D721Med (cell line): ENCODE data around the gene KRTAP12-4.

Source experiments
- DNase-seq: peaks from one replicate; pipeline ENCODE4 v3.0.0; 2011; ENCODE audit warnings: low spot score; ENCODE audit not compliant: insufficient read length
- FAIRE-seq: peaks from 2 replicates; lab custom pipeline; 2011; peaks lifted over from hg19 to GRCh38; lab: Jason Lieb, UNC
- TF ChIP-seq, protein P1 (sequence below): IDR thresholded peaks from 2 replicates; pipeline ENCODE4 v1.5.1; 2012; ENCODE audit warnings: mild to moderate bottlenecking, control low read depth; ENCODE audit not compliant: insufficient read depth; ENCODE audit errors: missing control alignments

Gene KRTAP12-4

DNA sequence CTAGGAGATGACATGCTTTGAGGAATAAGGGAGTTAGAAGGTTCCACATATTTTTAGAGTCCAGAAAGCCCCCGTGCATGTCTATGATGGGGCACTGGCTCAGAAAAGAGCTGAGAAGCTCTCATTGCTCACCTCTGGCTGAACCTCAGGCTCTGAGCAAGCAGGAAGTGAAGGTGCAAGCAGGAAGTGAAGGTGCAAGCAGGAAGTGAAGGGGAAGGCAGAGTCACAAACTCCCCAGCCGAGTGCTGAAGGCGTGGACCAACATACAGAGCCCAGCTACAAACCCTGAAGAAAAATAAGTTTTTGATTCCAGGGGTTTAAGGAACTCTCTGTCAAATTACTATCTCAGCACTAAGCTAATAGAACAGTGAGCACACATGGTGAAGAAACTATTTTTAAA lies 35.5 kb downstream of the KRTAP12-4 start:
- DNase-seq (no peak), FAIRE-seq (no peak)
- TF ChIP-seq, protein P1, sequence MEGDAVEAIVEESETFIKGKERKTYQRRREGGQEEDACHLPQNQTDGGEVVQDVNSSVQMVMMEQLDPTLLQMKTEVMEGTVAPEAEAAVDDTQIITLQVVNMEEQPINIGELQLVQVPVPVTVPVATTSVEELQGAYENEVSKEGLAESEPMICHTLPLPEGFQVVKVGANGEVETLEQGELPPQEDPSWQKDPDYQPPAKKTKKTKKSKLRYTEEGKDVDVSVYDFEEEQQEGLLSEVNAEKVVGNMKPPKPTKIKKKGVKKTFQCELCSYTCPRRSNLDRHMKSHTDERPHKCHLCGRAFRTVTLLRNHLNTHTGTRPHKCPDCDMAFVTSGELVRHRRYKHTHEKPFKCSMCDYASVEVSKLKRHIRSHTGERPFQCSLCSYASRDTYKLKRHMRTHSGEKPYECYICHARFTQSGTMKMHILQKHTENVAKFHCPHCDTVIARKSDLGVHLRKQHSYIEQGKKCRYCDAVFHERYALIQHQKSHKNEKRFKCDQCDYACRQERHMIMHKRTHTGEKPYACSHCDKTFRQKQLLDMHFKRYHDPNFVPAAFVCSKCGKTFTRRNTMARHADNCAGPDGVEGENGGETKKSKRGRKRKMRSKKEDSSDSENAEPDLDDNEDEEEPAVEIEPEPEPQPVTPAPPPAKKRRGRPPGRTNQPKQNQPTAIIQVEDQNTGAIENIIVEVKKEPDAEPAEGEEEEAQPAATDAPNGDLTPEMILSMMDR: no peak

DNA sequence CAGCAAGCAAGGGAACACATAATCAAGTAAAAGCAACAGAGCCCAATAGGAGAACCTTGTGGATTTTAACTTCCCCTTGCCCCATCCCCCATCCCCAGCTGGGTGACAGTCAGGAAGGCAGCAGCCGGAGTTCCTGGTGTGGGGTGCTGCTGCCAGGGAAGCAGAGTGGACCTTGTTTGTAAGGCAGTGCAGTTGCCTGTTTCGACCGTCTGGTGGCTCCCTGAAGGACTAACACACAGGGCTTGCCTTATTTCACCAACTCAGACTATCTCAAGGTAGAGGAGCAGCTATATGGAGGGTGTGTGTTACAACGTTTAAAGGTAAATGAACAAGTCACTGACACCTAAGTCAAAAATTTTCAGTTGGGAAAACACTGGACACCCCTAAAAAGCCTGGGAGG lies 36.0 kb downstream of the KRTAP12-4 start:
- TF ChIP-seq, protein P1: peak; percentile 8
- no peak for FAIRE-seq
- DNase-seq: no peak

DNA sequence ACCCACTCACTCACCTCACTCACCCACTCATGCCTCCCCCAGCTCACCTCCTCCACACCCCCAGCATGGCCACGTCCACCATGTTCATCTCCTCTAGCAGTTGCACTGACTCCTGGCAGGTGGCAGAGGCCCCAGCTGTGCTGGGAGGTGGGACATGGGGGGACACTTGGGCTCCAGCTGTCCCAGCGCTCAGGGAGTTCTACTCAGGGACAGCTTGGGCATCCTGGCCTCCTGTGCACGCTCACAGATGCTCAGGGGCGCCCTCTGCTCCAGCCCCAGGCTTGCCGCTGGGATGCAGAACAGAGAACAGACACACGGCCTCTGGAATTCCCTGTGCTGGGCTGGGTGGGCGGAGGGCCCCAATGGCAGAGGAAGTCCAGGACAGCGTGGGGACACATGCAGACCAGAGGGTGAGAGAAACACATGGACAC lies 37.4 kb downstream of the KRTAP12-4 start:
- DNase-seq (no peak), FAIRE-seq (no peak)
- TF ChIP-seq, protein P1: no peak

GRCh38 chr21:44616591-44616926 lies 37.9 kb downstream of the KRTAP12-4 start:
- DNase-seq: no peak
- no peak for FAIRE-seq
- TF ChIP-seq, protein P1: no peak

DNA sequence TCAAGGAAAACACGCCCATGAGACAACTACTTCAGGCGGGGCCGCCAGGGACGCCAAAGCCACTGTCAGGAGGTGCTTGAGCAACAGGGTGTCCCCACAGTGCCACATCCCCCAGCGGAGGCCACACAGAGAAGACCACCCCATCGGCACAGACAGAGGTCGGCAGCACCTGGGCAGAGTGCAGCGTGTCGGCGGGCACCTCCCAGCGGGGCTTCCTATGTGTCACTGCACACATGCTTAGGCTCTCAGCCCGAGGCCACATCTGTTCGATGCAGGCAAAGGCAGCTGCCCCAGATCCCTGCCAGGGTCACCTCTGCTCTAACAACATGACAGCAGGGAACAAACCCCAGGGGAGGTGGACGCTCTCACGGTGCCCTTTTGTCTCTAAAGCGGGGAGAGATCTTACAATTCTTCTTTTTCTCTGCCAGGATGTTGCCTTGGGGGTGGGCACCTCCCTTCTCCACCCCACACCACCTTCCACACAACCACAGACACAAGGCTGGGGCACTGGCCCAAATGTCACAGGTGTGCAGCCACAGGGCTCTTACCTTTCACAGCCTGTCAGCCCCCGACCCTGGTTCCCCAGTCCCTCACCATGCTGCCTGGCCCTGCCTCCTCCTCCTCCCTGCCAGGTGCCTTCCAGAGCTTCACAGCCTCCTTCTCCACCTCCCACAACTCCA lies 38.4 kb downstream of the KRTAP12-4 start:
- FAIRE-seq: no peak
- TF ChIP-seq, protein P1: no peak
- DNase-seq: no peak

- DNase-seq (no peak), FAIRE-seq (no peak)
- TF ChIP-seq, protein P1: no peak
Observed at GRCh38 chr21:44615466-44615865, 39.0 kb downstream of the KRTAP12-4 start.

DNA sequence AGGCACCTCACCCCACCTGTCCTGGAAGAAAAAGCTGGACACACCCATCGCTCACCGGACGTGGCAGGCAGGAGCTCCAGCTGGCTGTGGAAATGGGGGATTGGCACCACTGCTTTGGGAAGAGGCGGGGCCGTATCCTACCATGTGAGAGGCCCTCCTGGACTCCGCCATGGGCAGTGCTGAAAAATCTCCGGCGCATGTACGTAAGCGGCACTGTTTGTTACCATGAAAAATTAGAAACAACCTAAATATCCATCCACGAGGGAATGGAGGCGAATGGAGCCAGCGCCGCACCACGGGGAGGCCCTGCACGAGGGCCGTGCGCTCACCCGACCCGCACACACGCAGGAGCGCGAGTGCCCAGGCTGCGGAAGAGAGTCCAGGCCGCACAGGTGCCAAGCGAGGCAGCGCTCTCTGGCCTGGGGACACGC lies 39.5 kb downstream of the KRTAP12-4 start:
- FAIRE-seq: no peak
- TF ChIP-seq, protein P1: no peak
- no peak for DNase-seq
